PC-3 (cell line): ENCODE measurements around the gene FZD4. TPM values are rescaled to one million over a fixed set of nuclear protein-coding genes. Genes with fewer than 3 reads are reported as not detected.

Experiments used
- ATAC-seq: fragments of 200-7000 bp; cut with Tn5 transposase; 2 replicates; pipeline ENCODE4 v1.9.1; 2020; ENCODE audit warnings: mild to moderate bottlenecking, moderate library complexity
- BruUV-seq: library from RNA; stranded (reverse); fragments of 400-500 nt; replicated peaks from 2 replicates; lab custom pipeline; 2021; lab: Mats Ljungman, UMichigan
- CTCF ChIA-PET: fragments of 300-600 bp; sonication (Branson Sonifier 250); formaldehyde crosslinking; loops from one replicate; lab custom pipeline; 2022; ENCODE audit warnings: antibody characterized with exemption; lab: Charles Lee
- POLR2A ChIA-PET: fragments of 300-600 bp; sonication (Branson Sonifier 250); formaldehyde crosslinking; loops from one replicate; lab custom pipeline; 2022; ENCODE audit warnings: antibody characterized with exemption; ENCODE audit not compliant: unreplicated experiment; lab: Charles Lee
- DNase-seq: peaks from one replicate; pipeline ENCODE4 v3.0.0-alpha.2; 2015
- H2AFZ ChIP-seq: fragments of 300-600 bp; sonication (generic); 2 replicates; pipeline ENCODE4 v1.6.0; 2016; ENCODE audit warnings: antibody characterized with exemption, low read length
- H3F3A ChIP-seq: fragments of 300-600 bp; sonication (generic); one replicate; pipeline ENCODE4 v1.6.0; 2017; ENCODE audit warnings: antibody characterized with exemption, low read length, control low read depth, mild to moderate bottlenecking; ENCODE audit not compliant: unreplicated experiment
- H3K27ac ChIP-seq: fragments of 300-600 bp; sonication (generic); 2 replicates; pipeline ENCODE4 v1.5.1; 2016; ENCODE audit warnings: mild to moderate bottlenecking, low read length
- H3K27me3 ChIP-seq: fragments of 300-600 bp; sonication (generic); 2 replicates; pipeline ENCODE4 v1.6.1; 2016; ENCODE audit warnings: low read length, mixed read lengths
- H3K36me3 ChIP-seq: fragments of 300-600 bp; sonication (generic); 2 replicates; pipeline ENCODE4 v1.6.1; 2016; ENCODE audit warnings: low read depth, mixed run types, low read length, mixed read lengths
- H3K4me1 ChIP-seq: fragments of 300-600 bp; sonication (generic); 2 replicates; pipeline ENCODE4 v1.5.1; 2016; ENCODE audit warnings: low read length; ENCODE audit not compliant: insufficient read depth
- H3K4me2 ChIP-seq: fragments of 300-600 bp; sonication (generic); 2 replicates; pipeline ENCODE4 v1.6.0; 2016; ENCODE audit warnings: low read length
- H3K4me3 ChIP-seq: fragments of 300-600 bp; sonication (generic); 2 replicates; pipeline ENCODE4 v1.5.1; 2016; ENCODE audit warnings: mild to moderate bottlenecking, low read length, mixed read lengths
- H3K79me2 ChIP-seq: fragments of 300-600 bp; sonication (generic); 2 replicates; pipeline ENCODE4 v1.6.1; 2017; ENCODE audit warnings: low read length, mixed read lengths
- H3K9ac ChIP-seq: fragments of 300-600 bp; sonication (generic); 2 replicates; pipeline ENCODE4 v1.6.0; 2016; ENCODE audit warnings: mild to moderate bottlenecking, low read length
- H3K9me2 ChIP-seq: fragments of 300-600 bp; sonication (generic); replicated peaks from 2 replicates; pipeline ENCODE4 v1.6.1; 2016; ENCODE audit warnings: mixed run types, low read length, mixed read lengths
- H3K9me3 ChIP-seq: fragments of 300-600 bp; sonication (generic); 2 replicates; pipeline ENCODE4 v1.6.1; 2016; ENCODE audit warnings: low read length, mixed read lengths
- H4K20me1 ChIP-seq: fragments of 300-600 bp; sonication (generic); 2 replicates; pipeline ENCODE4 v1.6.1; 2016; ENCODE audit warnings: low read length, mixed read lengths
- EZH2 ChIP-seq: fragments of 300-600 bp; sonication (generic); IDR thresholded peaks from one replicate; pipeline ENCODE4 v1.6.1; 2017; ENCODE audit warnings: antibody characterized with exemption, mild to moderate bottlenecking, low read length; ENCODE audit not compliant: unreplicated experiment
- EZH2phosphoT487 ChIP-seq: fragments of 300-600 bp; sonication (generic); IDR thresholded peaks from 2 replicates; pipeline ENCODE4 v1.6.1; 2018; ENCODE audit warnings: mild to moderate bottlenecking, antibody characterized with exemption, low read length, borderline replicate concordance
- intact Hi-C: fragments of 100-400 bp; cut with micrococcal nuclease; formaldehyde crosslinking; loops from 2 replicates; pipeline ENCODE4 v1.9.0; 2023
- total RNA-seq: library from RNA; depleted of rRNA; stranded (reverse); fragments of >200 nt; gene quantifications from 2 replicates; pipeline ENCODE4 v1.2.3, GENCODE V29; 2014
- TF ChIP-seq, protein P1 (sequence below): fragments of 300-600 bp; sonication (generic); conservative IDR thresholded peaks from 2 replicates; pipeline ENCODE4 v1.5.1; 2017; ENCODE audit warnings: antibody characterized with exemption, low read depth, mild to moderate bottlenecking, low read length

The FZD4 gene
- total RNA-seq, 1 experiment from 2014 or later: 17.7 TPM

DNA sequence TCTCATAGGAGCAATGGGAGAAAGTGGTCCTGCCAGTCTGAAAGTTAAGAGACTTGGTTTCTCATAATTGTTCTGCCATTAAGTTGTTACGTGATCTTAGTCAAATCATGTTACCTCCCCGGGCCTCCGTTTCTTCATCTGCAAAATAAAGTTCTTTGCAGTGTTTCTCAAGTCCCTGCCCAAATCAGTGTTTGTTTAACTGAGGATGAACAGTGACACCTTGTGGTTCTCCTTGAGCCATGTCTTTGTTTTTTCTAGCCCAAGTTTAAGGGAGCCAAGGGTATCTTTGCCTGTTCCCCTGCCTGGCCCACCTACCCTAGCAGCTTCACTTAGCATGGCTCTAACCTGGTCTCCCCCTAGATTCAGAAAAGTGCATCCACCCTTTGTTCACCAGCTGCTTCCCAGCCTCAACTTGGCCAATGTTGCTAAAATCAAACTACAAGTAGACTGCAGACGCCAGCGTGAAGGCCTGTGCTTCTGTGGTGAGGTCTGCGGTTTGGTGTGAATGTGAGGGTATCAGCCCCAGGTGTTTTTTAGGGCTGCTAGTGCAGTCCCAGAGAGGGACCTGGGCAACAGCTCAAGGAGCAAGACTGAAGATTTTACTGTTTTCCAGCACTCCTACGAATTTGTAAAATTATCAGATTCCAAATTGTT is 35.5 kb downstream of the FZD4 start:
- H3K9me3 ChIP-seq: no peaks in the 10 kb centered on the region
- no peaks in the 10 kb centered on the region for H4K20me1 ChIP-seq
- CTCF ChIA-PET: no interaction called here
- peak overlapping the region; percentile 61 for H2AFZ ChIP-seq
- peaks cover 35% of the 10 kb centered on the region for H3K4me1 ChIP-seq
- no peaks in the 10 kb centered on the region for H3K27me3 ChIP-seq
- H3F3A ChIP-seq: peaks cover 3% of the 10 kb centered on the region
- H3K36me3 ChIP-seq: no peaks in the 10 kb centered on the region
- no peaks in the 10 kb centered on the region for H3K9me2 ChIP-seq
- no peak overlapping the region for H3K4me3 ChIP-seq
- H3K27ac ChIP-seq: peak overlapping the region; percentile 29
- DNase-seq (peak; percentile 88), ATAC-seq (peak; percentile 48)
- POLR2A ChIA-PET: interaction anchor here (1.0 kb wide), 1 partner anchor 12 kb away, joined by 3 read pairs; no protein-coding TSS in a partner anchor
- intact Hi-C loops: loop anchor here (1.0 to 10.0 kb wide), 5 partner anchors 49 to 1325 kb away; partner anchors contain the start of genes CCDC83, DLG2 and TMEM126B
- BruUV-seq: no TSS peak
- H3K79me2 ChIP-seq: no peaks in the 10 kb centered on the region
- H3K4me2 ChIP-seq: peak overlapping the region; percentile 14; the same call in 1 of the 2 replicates
- H3K9ac ChIP-seq: peak overlapping the region; percentile 14; the same call in 1 of the 2 replicates
- TF ChIP-seq EZH2: no peak
- TF ChIP-seq, protein P1, sequence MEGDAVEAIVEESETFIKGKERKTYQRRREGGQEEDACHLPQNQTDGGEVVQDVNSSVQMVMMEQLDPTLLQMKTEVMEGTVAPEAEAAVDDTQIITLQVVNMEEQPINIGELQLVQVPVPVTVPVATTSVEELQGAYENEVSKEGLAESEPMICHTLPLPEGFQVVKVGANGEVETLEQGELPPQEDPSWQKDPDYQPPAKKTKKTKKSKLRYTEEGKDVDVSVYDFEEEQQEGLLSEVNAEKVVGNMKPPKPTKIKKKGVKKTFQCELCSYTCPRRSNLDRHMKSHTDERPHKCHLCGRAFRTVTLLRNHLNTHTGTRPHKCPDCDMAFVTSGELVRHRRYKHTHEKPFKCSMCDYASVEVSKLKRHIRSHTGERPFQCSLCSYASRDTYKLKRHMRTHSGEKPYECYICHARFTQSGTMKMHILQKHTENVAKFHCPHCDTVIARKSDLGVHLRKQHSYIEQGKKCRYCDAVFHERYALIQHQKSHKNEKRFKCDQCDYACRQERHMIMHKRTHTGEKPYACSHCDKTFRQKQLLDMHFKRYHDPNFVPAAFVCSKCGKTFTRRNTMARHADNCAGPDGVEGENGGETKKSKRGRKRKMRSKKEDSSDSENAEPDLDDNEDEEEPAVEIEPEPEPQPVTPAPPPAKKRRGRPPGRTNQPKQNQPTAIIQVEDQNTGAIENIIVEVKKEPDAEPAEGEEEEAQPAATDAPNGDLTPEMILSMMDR: peak; percentile 94
- no peak for TF ChIP-seq EZH2phosphoT487

DNA sequence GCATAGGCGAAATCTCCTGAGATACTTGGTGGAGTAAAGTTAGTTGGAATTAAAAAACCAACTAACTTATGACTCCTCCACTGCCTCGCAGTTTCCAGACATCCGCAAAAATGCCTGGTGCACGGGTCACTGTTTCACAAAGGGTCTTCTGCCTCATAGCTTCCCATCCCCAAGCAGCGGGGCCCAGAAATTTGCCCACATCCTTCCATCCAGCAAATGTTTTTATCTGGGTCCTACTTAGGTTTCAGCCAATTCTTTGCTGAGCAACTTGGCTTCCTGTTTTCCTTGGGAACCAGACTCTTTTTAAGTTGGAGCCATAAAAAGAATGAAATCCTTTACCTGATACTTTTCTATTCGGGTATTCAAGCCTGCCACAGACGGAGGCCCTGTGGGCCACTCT is 36.2 kb downstream of the FZD4 start:
- H3K27ac ChIP-seq: peak overlapping the region; percentile 29

More for the DNA sequence above, 36.2 kb downstream of the FZD4 start:
- no peaks in the 10 kb centered on the region for H4K20me1 ChIP-seq
- peaks cover 35% of the 10 kb centered on the region for H3K4me1 ChIP-seq
- no peaks in the 10 kb centered on the region for H3K27me3 ChIP-seq
- peaks cover 3% of the 10 kb centered on the region for H3F3A ChIP-seq
- peak overlapping the region; percentile 14; the same call in 1 of the 2 replicates for H3K9ac ChIP-seq
- no peaks in the 10 kb centered on the region for H3K79me2 ChIP-seq
- BruUV-seq: no TSS peak
- H3K9me3 ChIP-seq: no peaks in the 10 kb centered on the region
- peak overlapping the region; percentile 14; the same call in 1 of the 2 replicates for H3K4me2 ChIP-seq
- DNase-seq (no peak), ATAC-seq (no peak)
- ChIA-PET POLR2A (no interaction called here), CTCF (no interaction called here)
- TF ChIP-seq EZH2: no peak
- TF ChIP-seq, protein P1: no peak
- TF ChIP-seq EZH2phosphoT487: no peak
- H3K4me3 ChIP-seq: no peak overlapping the region
- intact Hi-C loops: loop anchor here (1.0 to 10.0 kb wide), 4 partner anchors 49 to 1294 kb away; partner anchors contain the start of genes CCDC83, DLG2 and TMEM126B
- no peaks in the 10 kb centered on the region for H3K9me2 ChIP-seq
- H2AFZ ChIP-seq: peak overlapping the region; percentile 61
- H3K36me3 ChIP-seq: no peaks in the 10 kb centered on the region
